NCI-H82 (cell line): ENCODE measurements around the gene FBRSL1.

Experiments
- DNase-seq: peaks from one replicate; lab custom pipeline; 2025; lab: John Stamatoyannopoulos, UW

FBRSL1 gene

DNA sequence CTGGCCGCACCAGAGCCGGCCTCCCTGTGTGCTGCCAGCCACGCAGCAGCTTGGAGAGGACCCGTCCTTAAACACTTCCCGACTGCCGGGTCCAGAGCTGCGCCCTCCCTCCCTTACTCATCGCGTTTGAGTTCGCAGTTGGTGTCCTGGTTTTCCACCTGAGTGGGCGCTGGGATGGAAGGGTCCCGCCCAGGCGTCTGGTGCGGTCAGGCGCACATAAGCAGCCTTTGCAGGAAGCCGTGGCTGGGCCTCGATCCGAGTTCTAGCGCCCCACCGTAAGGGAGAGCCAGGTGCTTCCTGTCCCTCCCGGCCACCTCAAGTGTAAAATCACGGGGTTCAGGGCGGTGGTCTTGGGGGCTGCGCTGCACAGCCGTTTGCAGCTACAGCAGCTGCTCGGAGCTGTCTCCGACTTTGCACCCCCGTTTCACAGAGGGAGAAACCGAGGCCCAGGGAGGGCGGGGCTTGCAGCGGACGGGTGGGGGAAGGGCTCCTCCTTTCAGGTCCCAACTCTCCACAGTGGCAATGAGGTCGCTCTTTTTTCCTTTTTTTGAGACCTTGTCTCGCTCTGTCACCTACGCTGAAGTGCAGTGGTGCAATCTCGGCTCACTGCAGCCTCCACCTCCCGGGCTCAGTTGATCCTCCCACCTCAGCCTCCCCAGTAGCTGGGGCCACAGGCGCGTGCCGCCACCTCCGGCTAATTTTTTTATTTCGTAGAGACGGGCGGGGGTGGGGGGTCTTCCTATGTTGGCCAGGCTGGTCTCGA is 69.1 kb downstream of the FBRSL1 start:
- no peak for DNase-seq

- DNase-seq, result peak; percentile 78
Observed at GRCh38 chr12:132559652-132560363, 69.9 kb downstream of the FBRSL1 start.

DNA sequence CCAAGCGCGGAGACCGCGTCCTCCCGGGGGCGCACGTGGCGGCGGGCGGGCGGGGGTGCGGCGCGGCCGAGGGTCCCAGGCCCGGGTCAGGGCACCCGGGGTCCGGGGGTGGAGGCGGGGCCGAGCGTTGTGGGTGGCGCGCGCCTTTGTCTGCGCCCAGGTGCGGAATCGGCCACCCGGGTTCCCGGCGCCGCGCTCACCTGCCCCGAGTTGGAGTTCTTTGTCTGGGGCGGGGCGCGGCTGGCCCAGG is 70.3 kb downstream of the FBRSL1 start:
- no peak for DNase-seq

DNA sequence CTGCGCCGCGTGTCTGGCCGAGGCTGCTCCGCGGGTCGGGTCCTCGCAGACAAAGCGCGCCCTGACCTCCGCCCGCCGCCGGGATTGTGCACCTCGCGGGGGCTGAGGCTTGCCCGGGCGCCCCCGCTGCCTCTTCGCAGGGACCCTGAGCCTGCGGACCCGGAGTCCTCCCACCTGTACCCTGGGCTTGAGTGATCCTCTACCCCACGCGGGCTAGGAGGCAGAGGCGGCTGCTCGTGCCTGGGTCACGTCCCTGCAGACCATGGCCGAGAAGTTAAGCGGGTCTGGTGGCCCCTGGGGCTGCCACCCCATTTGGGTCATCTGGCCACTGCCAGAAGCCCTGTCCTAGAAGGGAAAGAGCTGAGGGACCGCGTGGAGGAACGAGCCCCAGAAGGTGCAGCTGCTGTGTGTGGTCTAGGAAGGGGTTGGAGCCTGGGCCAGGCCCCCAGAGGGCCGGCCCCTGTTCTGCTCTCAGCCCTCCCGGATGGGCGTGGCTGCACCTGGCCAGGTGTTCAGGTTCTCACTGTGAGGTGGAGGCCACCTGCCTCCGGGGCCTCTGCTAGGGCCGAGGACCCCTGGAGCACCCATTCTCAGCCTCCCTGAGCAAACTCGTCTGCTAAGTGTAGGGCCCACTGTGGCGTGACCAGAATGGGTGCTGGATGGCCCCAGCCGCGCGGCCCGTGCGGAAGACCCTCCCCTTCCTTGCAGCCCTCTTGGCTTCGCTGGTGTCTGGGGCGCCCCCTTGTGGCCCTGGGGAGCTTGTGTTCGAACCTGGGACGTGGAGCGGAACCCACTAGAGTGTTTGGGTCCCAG is 70.9 kb downstream of the FBRSL1 start:
- DNase-seq, result peak; percentile 92
